ENCODE results near the gene DPF1.

Gene DPF1

DNA sequence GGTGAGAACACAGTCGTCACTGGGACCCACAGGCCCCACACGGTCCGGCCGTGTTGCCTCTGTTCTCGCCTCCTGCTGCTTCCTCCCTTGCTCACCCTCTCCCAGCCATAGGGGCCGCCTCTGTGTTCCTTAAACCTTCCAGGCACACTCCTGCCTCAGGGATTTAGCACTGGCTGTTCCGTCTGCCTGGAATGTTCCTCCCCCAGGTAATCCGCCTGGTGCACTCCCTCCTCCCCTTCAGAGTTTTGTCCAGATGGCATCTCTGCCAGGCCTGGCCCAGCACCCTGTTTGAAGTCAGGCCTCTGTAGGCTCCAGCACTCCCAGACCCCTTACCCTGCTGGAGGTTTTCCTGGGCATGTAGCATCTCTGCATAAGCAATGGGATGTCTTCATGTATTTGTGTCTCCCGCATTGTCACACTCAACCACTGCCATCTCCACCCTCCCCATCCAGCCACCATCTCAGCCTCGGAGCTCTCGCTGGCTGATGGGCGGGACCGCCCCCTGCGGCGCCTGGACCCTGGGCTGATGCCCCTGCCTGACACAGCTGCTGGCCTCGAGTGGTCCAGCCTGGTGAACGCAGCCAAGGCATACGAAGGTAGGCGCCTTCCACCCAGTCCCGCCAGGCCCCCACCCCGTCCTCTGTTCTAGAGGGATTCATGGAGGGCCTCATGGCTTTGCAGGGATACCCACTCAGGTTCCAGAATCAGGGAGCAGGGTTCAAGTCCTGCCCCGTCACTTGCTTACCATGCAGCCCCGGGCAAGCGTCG, 25.9 kb downstream of the DPF1 start:
- DNase-seq (ENCODE audit: low read depth, low spot score): no peak

DNA sequence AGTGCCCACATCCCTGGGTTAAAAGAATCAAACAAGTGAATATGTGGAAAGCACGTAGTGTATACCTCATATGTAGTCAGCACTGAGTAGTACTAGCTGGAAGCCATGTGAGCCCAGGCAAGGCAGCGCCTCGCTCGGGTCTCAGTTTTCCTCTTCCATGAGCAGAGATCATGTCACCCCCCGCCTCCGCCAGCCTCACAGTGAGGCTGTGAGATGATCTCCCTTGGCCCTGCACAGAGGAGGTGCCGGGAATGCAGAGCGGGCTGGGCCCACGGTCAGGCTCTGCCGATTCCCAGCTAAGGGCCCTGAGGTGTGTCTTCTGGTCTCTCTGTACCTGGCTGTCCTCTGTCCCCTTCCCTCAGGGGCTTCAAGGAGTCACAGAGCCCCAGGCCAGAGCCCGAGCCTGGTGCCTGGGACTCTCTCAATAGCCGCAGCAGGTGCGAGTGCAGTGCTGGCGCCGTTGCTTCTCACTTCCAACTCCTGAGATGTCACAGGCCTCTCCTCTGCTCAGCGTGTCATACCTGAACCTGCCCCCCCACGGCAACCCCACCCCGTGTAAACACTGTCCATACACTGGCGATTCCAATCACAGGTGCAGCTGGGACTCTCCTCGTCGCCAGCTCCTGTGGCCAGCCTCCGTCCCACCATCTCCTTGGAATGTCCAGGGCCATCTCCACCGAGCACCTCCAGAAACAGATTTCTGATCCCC, 26.9 kb downstream of the DPF1 start:
- DNase-seq (ENCODE audit: low read depth, low spot score): no peak

GRCh38 chr19:38196245-38196837, 27.7 kb downstream of the DPF1 start:
- DNase-seq (ENCODE audit: low read depth, low spot score): no peak

GRCh38 chr19:38195237-38195636, 28.8 kb downstream of the DPF1 start:
- DNase-seq (ENCODE audit: low read depth, low spot score): no peak

GRCh38 chr19:38194061-38194701, 29.8 kb downstream of the DPF1 start:
- DNase-seq (ENCODE audit: low read depth, low spot score): no peak

DNA sequence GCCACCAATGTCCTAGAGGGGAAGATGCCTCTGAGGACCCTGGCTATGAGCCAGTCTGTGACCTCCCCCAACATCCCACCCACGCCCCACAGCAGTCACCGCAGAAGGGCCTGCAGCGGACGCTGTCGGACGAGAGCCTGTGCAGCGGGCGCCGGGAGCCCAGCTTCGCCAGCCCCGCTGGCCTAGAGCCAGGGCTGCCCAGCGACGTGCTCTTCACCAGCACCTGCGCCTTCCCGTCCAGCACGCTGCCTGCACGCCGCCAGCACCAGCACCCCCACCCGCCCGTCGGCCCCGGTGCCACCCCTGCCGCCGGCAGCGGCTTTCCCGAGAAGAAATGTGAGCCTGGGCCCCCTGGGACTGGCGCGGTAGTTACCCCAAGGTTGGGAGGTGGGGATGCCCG, 30.6 kb downstream of the DPF1 start:
- DNase-seq (ENCODE audit: low read depth, low spot score): no peak

- DNase-seq (ENCODE audit: low read depth, low spot score): no peak
Observed at GRCh38 chr19:38191747-38192146, 32.3 kb downstream of the DPF1 start.

DNA sequence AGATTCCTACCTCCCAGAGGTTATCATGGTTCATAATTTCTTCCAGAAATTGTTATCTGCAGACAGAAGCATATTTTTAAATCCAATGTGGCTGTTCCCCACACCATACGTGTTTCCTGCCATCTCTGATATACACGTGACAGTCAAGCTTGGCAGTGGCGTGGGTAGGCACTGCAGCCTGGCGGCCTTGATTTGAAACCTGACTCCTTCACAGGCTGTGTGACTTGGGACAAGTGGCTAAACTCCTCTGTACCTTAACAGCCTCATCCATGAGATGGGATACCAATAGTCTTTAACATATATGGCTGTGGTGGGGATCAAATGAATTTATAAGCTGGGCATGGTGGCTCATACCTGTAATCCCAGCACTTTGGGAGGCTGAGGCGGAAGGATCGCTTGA, 33.2 kb downstream of the DPF1 start:
- no peak for DNase-seq (ENCODE audit: low read depth, low spot score)

- no peak for DNase-seq (ENCODE audit: low read depth, low spot score)
Observed at GRCh38 chr19:38190061-38190460, 34.0 kb downstream of the DPF1 start.

DNA sequence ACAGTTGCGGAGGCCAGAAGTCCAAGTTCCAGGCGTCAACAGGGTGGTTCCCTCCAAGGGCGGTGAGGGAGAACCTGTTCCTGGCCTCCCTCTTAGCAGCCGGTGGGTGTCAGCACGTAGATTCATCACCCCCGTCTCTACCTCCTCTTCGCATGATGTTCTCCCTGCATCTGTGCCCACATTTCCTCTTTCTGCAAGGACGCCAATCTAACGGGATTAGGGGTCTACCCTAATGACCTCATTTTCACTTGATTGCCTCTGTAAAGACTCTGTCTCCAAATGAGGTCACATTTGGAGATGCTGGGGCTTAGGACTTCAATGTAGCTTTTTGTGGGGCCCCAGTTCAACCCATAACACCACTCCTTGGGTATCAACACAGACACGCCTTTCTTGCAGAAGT, 38.5 kb downstream of the DPF1 start:
- DNase-seq (ENCODE audit: low read depth, low spot score): no peak

DNA sequence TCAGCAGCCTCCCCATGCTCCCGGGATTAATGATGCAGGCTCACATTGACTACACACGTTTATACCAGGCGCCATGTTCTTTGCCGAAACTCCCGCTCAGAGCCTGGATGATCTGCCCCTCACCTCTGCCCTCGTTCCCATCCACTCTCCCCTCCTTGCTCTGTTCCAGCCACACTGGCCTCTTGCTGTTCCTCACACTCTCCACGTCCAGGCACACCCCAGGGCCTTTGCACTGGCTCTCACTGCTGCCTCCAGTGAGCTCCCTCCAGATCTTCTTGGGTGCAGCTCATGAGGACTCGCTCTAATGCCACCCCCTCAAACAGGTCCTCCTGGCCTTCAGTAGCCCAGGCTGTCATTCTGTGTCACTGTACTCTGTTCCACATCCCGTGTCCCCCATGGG, 39.2 kb downstream of the DPF1 start:
- DNase-seq (ENCODE audit: low read depth, low spot score): no peak

DNA sequence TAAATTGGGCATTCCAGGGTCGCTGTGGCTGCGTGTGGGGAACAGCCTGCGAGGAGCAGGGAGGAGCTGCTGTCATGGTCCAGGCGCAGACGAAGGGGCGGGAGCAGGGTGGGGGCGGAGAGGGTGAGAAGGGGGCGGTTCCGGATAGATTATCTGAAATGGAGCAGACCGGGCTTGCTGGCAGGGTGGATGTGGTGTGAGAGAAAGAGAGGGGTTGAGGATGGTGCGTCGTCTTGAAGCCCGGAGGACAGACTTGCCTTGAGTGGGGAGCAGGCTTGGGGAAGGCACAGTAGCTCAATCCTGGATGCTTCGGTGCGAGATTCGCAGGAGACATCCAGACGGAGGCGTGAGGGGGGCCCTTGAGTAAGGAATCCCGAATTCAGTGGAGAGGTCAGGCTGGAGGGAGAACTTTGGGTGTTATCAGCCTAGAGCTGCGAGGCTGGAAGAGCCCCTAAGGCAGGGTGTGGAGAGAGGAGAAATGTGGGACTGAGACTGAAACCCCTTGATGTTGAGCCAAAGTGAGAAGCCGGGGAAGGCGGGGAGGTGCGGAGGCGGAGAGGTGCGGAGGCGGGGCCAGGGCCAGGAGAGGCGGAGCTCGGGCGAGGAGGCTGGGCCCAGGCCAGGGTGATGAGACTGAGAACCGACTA, 40.6 kb downstream of the DPF1 start:
- no peak for DNase-seq (ENCODE audit: low read depth, low spot score)

DNA sequence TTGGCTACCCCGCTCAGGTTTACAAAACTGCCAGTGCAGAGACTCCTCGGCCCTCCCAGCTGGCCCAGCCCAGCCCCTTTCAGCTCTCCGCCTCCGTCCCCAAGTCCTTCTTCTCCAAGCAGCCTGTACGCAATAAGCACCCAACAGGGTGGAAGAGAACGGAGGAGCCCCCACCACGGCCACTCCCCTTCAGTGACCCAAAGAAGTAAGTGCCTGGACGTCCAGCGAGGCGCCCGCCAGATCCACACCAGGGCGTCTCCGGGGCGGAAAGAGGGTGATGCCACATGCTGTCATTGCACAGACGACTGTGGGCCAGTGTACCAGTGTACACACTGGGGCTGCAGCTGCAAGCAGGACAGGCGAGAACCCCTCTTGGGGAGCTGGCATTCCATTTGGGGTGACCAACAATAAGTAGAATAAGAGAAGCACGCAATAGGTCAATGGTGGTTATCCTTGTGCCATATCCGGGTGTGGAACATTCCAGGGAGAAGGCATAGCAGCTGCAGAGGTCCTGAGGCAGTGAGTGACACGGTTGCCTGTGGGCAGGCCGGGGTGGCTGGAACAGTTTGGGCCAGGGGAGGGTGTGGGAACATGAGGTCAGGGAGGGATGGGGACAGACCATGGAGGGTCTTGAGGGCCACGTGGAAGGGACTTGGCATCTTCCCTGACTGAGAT, 41.3 kb downstream of the DPF1 start:
- no peak for DNase-seq (ENCODE audit: low read depth, low spot score)

DNA sequence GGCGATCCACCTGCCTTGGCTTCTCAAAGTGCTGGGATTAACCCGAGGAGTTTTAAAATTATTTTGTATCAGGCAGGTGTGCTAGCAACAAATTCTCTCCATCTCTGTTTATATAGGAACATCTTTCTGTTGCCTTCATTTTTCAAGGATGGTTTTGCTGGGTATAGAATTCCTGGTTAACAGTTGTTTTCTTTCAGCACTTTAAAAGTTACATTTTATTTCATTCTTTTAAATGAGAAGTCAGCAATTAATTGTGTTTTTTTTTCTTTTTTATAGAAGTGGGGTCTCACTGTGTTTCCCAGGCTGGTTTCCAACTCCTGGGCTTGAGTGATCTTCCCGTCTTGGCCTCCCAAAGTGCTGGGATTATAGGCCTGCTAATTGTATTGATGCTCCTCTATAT, 44.0 kb downstream of the DPF1 start:
- no peak for DNase-seq (ENCODE audit: low read depth, low spot score)

DNA sequence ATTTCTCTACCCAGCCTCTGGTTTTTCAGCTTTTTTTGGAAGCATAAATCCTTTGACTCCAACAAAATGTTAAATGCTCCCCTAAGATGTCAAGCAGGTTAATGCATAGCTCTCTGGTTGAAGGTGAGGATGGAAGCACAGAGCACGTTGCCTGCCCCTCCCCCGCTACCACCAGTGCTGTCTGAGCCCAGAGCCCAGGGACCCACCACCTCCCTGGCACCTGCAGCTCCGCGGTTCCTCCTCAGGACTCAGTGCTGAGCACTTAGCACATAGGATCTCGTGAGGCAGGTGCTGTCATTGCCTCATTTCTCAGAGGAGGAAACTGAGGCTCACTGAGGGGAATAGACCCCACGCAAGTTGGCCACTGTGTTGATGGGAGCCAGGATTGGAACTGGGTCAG, 48.6 kb downstream of the DPF1 start:
- DNase-seq (ENCODE audit: low read depth, low spot score): no peak

DNA sequence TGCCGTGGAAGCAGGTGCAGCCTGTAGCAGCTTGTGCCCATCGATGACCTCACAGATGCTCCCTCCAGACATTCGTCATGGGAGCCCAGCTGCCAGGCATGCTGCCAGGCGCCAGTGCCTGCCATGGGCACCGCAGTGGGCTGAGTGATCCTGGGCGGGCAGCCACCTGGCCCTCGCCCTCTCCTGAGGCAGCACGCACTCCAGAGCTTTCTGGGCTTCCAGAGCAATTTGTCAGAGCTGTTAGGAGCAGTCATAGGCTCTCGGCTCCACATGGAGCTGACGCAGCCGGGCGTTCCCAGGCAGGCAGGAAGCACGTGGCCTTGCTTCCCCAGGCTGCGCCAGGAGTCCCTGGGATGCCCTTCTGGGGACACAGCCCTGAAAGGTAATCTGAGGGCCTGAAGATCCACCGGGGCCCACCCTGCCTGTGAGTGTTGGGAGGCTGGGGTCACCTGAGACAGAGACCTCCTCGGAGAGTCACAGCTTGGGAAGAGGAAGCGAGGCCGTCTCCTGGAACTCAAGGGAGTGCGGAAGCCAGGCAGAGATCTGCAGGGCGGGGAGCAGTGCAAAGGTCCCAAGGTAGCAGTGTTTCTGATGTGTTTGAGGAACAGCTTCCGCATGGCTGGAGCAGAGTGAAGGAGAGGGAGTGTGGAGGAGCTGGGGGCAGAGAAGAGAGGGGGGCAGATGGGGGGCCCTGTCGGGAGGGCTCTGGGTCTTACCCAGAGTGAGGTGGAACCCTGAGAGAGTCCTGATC, 50.6 kb downstream of the DPF1 start:
- no peak for DNase-seq (ENCODE audit: low read depth, low spot score)

DNA sequence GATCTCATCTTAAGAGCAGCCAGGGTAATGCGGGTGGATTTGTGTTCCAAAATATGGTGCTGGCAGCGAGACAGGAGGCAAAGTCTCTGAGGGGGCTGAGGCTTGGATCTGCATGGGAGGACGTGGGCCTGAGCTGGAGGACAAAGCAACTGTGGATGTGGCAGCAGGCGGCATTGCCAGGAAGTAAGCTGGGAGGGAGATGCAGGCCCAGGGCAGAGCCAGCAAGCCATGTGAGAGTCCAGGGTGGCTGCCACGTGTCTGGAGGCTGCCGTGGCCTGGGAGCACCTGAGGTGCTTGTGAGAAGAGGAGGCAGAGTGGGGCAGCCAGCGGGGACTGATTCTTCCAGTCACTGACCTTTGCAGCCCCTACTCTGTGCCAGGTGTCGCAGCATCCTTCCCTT, 52.0 kb downstream of the DPF1 start:
- DNase-seq (ENCODE audit: low read depth, low spot score): no peak

GRCh38 chr19:38170334-38170733, 53.7 kb downstream of the DPF1 start:
- DNase-seq (ENCODE audit: low read depth, low spot score): no peak

DNA sequence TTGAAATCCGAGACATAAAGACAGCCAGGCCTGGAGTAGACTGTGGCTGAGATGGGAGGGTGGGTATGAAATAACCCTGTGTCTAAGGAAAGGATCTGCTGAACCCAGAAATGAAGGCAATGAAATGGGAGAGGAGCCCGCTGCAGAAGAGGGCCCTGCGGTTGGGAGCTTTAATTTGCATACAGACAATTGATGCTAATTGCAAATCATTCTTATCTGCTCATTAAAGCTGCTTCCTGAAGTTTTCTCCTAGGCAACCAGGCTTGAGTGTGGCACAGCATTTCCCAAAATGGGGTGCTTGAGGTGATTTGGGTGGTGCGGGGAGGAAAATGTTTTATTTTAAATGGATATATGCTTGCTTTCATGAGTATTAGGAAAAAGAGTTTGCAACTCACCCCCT, 55.4 kb downstream of the DPF1 start:
- DNase-seq (ENCODE audit: low read depth, low spot score): no peak

DNA sequence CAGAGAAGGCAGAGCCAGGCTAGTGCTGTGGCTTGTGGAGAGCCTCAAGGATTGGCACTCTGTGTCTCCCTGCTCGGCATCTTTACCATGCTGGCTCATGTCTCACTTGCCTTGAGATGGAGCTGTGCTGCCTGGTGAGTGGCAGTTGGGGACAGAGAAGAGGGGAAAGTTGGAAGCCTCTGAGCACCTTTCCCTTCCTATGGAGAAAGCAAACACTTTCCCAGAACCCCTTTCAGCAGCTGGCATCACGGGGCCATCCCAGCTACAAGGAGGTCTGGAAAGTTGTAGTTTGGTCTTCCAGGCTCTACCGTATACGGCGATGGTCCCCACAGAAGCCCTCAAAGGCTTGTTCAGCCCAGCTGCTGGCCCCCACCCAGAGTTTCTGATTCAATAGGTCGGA, 58.7 kb downstream of the DPF1 start:
- no peak for DNase-seq (ENCODE audit: low read depth, low spot score)

- no peak for DNase-seq (ENCODE audit: low read depth, low spot score)
Observed at GRCh38 chr19:38164526-38164925, 59.5 kb downstream of the DPF1 start.
